ENCODE results near the gene PMM2. TPM values are rescaled to one million over a fixed set of nuclear protein-coding genes. Genes with fewer than 3 reads are reported as not detected.

Gene PMM2
- total RNA-seq, 1 experiment from 2014 or later: 59.4 TPM

- BruUV-seq (replicated peaks): no TSS peak
- Mint-ChIP-seq H3K9me3 (ENCODE audit: unreplicated experiment) (no peaks in the 10 kb centered on the region), H3K27ac (ENCODE audit: low read depth, unreplicated experiment) (no peak overlapping the region), H3K27me3 (ENCODE audit: insufficient read depth, unreplicated experiment) (no peaks in the 10 kb centered on the region), H3K36me3 (ENCODE audit: insufficient read depth, unreplicated experiment) (peaks cover 42% of the 10 kb centered on the region), H3K4me3 (ENCODE audit: unreplicated experiment) (no peak overlapping the region), H3K4me1 (ENCODE audit: insufficient read depth, unreplicated experiment) (peaks cover 27% of the 10 kb centered on the region)
- DNase-seq (ENCODE audit: unreplicated experiment): no peak
- intact Hi-C loops (cut with micrococcal nuclease): no loop called here
- ChIA-PET POLR2A (interaction anchor here (0.6 kb wide), 2 partner anchors 22 to 27 kb away, joined by 3 to 4 read pairs; no protein-coding TSS in a partner anchor), CTCF (interaction anchor here (0.6 kb wide), 1 partner anchor 25 kb away, joined by 3 read pairs; no protein-coding TSS in a partner anchor)
- TF ChIP-seq CTCF (IDR thresholded peaks at IDR 0.05; ENCODE audit: unreplicated experiment): no peak
Observed at GRCh38 chr16:8845699-8846298, 48.2 kb downstream of the PMM2 start.

GRCh38 chr16:8846401-8846932 lies 48.8 kb downstream of the PMM2 start:
- Mint-ChIP-seq H3K27ac (ENCODE audit: low read depth, unreplicated experiment) (no peak overlapping the region), H3K4me1 (ENCODE audit: insufficient read depth, unreplicated experiment) (peaks cover 29% of the 10 kb centered on the region), H3K27me3 (ENCODE audit: insufficient read depth, unreplicated experiment) (no peaks in the 10 kb centered on the region), H3K36me3 (ENCODE audit: insufficient read depth, unreplicated experiment) (peaks cover 45% of the 10 kb centered on the region), H3K9me3 (ENCODE audit: unreplicated experiment) (no peaks in the 10 kb centered on the region), H3K4me3 (ENCODE audit: unreplicated experiment) (no peak overlapping the region)
- POLR2A ChIA-PET: interaction anchor here (0.6 kb wide), 1 partner anchor 26 kb away, joined by 4 read pairs; no protein-coding TSS in a partner anchor
- no TSS peak for BruUV-seq (replicated peaks)
- no peak for DNase-seq (ENCODE audit: unreplicated experiment)
- intact Hi-C loops (cut with micrococcal nuclease): no loop called here
- CTCF ChIA-PET: interaction anchor here (0.6 kb wide), 1 partner anchor 24 kb away, joined by 3 read pairs; no protein-coding TSS in a partner anchor
- no peak for TF ChIP-seq CTCF (IDR thresholded peaks at IDR 0.05; ENCODE audit: unreplicated experiment)

DNA sequence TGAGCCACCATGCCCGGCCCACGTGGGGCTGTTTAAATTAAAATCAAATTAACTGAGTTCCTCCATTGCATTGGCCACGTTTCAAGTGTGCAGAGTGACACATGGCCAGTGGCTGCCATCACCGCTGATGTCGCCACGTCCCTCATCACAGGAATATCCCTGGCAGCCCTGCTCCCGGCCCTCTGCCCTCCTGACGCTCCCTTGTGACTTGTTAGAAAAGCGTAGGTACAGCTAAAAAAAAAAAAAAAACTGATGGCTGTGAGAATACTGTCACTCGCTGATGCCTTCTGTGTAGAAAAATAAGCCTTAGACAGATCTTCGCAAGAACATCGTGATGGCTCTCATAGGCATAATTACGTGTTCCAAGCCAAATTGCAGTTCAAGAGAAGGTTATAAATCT lies 49.5 kb downstream of the PMM2 start:
- no TSS peak for BruUV-seq (replicated peaks)
- H3K27me3 Mint-ChIP-seq (ENCODE audit: insufficient read depth, unreplicated experiment): no peaks in the 10 kb centered on the region
- no peaks in the 10 kb centered on the region for H3K9me3 Mint-ChIP-seq (ENCODE audit: unreplicated experiment)
- ChIA-PET POLR2A (no interaction called here), CTCF (interaction anchor here (0.7 kb wide), 1 partner anchor 172 kb away, joined by 4 read pairs; no protein-coding TSS in a partner anchor)
- DNase-seq (ENCODE audit: unreplicated experiment): no peak
- no peak overlapping the region for H3K27ac Mint-ChIP-seq (ENCODE audit: low read depth, unreplicated experiment)
- peaks cover 45% of the 10 kb centered on the region for H3K36me3 Mint-ChIP-seq (ENCODE audit: insufficient read depth, unreplicated experiment)
- H3K4me3 Mint-ChIP-seq (ENCODE audit: unreplicated experiment): no peak overlapping the region
- peaks cover 25% of the 10 kb centered on the region for H3K4me1 Mint-ChIP-seq (ENCODE audit: insufficient read depth, unreplicated experiment)
- intact Hi-C loops (cut with micrococcal nuclease): no loop called here
- TF ChIP-seq CTCF (IDR thresholded peaks at IDR 0.05; ENCODE audit: unreplicated experiment): no peak

DNA sequence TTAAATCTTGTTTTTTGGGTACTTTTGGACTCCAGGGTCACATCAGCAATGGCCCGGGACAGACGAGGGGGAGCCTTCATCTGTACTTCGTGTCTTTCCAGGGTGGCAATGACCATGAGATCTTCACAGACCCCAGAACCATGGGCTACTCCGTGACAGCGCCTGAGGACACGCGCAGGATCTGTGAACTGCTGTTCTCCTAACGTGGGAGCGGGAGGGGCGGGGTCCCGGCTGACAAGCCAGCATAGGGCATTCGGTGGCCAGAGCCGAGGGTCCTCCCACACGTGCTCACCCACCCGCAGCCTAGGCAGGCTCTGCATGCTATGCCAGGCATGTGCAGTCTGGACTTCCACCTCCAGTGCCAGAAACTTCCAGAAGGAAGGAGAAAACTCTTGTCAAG lies 50.0 kb downstream of the PMM2 start:
- ChIA-PET POLR2A (no interaction called here), CTCF (interaction anchor here (0.7 kb wide), 1 partner anchor 172 kb away, joined by 4 read pairs; no protein-coding TSS in a partner anchor)
- Mint-ChIP-seq H3K27me3 (ENCODE audit: insufficient read depth, unreplicated experiment) (no peaks in the 10 kb centered on the region), H3K4me1 (ENCODE audit: insufficient read depth, unreplicated experiment) (peaks cover 20% of the 10 kb centered on the region), H3K9me3 (ENCODE audit: unreplicated experiment) (no peaks in the 10 kb centered on the region), H3K4me3 (ENCODE audit: unreplicated experiment) (no peak overlapping the region), H3K36me3 (ENCODE audit: insufficient read depth, unreplicated experiment) (peaks cover 47% of the 10 kb centered on the region), H3K27ac (ENCODE audit: low read depth, unreplicated experiment) (no peak overlapping the region)
- TF ChIP-seq CTCF (IDR thresholded peaks at IDR 0.05; ENCODE audit: unreplicated experiment): no peak
- intact Hi-C loops (cut with micrococcal nuclease): no loop called here
- no TSS peak for BruUV-seq (replicated peaks)
- no peak for DNase-seq (ENCODE audit: unreplicated experiment)

Measured in MCF 10A (cell line).